Nephron (organoid): Measurements from ENCODE around the gene L3MBTL3.

ENCODE experiments used
- H3K27ac Mint-ChIP-seq, 3 experiments: 2 replicates each; pipeline ENCODE4 v1.8.0; 2020; ENCODE audit warnings: mixed read lengths in 3 of 3, mild to moderate bottlenecking in 2 of 3, moderate library complexity in 1 of 3
- H3K27me3 Mint-ChIP-seq: 2 replicates; pipeline ENCODE4 v1.8.0; 2021; ENCODE audit warnings: low read depth, mild to moderate bottlenecking, moderate library complexity, mixed read lengths
- H3K36me3 Mint-ChIP-seq: 2 replicates; pipeline ENCODE4 v1.8.0; 2020; ENCODE audit warnings: low read depth, mixed read lengths
- H3K4me1 Mint-ChIP-seq: 2 replicates; pipeline ENCODE4 v1.8.0; 2020; ENCODE audit warnings: mixed read lengths
- H3K4me3 Mint-ChIP-seq, 3 experiments: 2 replicates each; pipeline ENCODE4 v1.8.0; 2020; ENCODE audit warnings: mild to moderate bottlenecking in 3 of 3, mixed read lengths in 3 of 3, moderate library complexity in 2 of 3
- H3K9me3 Mint-ChIP-seq: 2 replicates; pipeline ENCODE4 v1.8.0; 2020; ENCODE audit warnings: mixed read lengths
- CTCF ChIP-seq, 3 experiments: fragments of 200-600 bp; sonication (generic); IDR thresholded peaks; one replicate each; pipeline ENCODE4 v1.5.0; 2021; ENCODE audit warnings: antibody characterized with exemption in 3 of 3; ENCODE audit not compliant: unreplicated experiment in 3 of 3

L3MBTL3 gene

GRCh38 chr6:130182466-130182865 lies 164.1 kb downstream of the L3MBTL3 start:
- Mint-ChIP-seq H3K36me3 (no peaks in the 10 kb centered on the region), H3K4me1 (no peaks in the 10 kb centered on the region), H3K27ac (no peak overlapping the region), H3K4me3 (no peak overlapping the region), H3K9me3 (no peaks in the 10 kb centered on the region), H3K27me3 (no peaks in the 10 kb centered on the region)
- no peak for TF ChIP-seq CTCF (IDR thresholded peaks at IDR 0.05; ENCODE audit: unreplicated experiment in 3 of 3)

- H3K4me3 Mint-ChIP-seq: no peak overlapping the region
- H3K4me1 Mint-ChIP-seq: no peaks in the 10 kb centered on the region
- H3K36me3 Mint-ChIP-seq: no peaks in the 10 kb centered on the region
- no peaks in the 10 kb centered on the region for H3K9me3 Mint-ChIP-seq
- no peaks in the 10 kb centered on the region for H3K27me3 Mint-ChIP-seq
- no peak for TF ChIP-seq CTCF (IDR thresholded peaks at IDR 0.05; ENCODE audit: unreplicated experiment in 3 of 3)
- H3K27ac Mint-ChIP-seq: no peak overlapping the region
Measured at GRCh38 chr6:130183271-130184222, 165.2 kb downstream of the L3MBTL3 start.

- Mint-ChIP-seq H3K4me1 (no peaks in the 10 kb centered on the region), H3K27ac (no peak overlapping the region), H3K36me3 (no peaks in the 10 kb centered on the region), H3K9me3 (no peaks in the 10 kb centered on the region), H3K4me3 (no peak overlapping the region), H3K27me3 (no peaks in the 10 kb centered on the region)
- no peak for TF ChIP-seq CTCF (IDR thresholded peaks at IDR 0.05; ENCODE audit: unreplicated experiment in 3 of 3)
Measured at GRCh38 chr6:130185658-130186057, 167.3 kb downstream of the L3MBTL3 start.

- no peaks in the 10 kb centered on the region for H3K36me3 Mint-ChIP-seq
- no peak for TF ChIP-seq CTCF (IDR thresholded peaks at IDR 0.05; ENCODE audit: unreplicated experiment in 3 of 3)
- H3K27ac Mint-ChIP-seq: no peak overlapping the region
- H3K27me3 Mint-ChIP-seq: no peaks in the 10 kb centered on the region
- H3K4me1 Mint-ChIP-seq: no peaks in the 10 kb centered on the region
- H3K9me3 Mint-ChIP-seq: peaks cover 4% of the 10 kb centered on the region
- H3K4me3 Mint-ChIP-seq: no peak overlapping the region
Measured at GRCh38 chr6:130187335-130188206, 169.2 kb downstream of the L3MBTL3 start.

GRCh38 chr6:130188207-130188899 lies 170.0 kb downstream of the L3MBTL3 start:
- no peaks in the 10 kb centered on the region for H3K27me3 Mint-ChIP-seq
- TF ChIP-seq CTCF (IDR thresholded peaks at IDR 0.05; ENCODE audit: unreplicated experiment in 3 of 3): no peak
- peaks cover 7% of the 10 kb centered on the region for H3K9me3 Mint-ChIP-seq
- H3K27ac Mint-ChIP-seq: no peak overlapping the region
- H3K36me3 Mint-ChIP-seq: no peaks in the 10 kb centered on the region
- H3K4me3 Mint-ChIP-seq: no peak overlapping the region
- no peaks in the 10 kb centered on the region for H3K4me1 Mint-ChIP-seq
